Measurements from ENCODE around the gene DSC1.
A peak's percentile ranks its signal among the peaks of the same experiment; 100 is the strongest.

DSC1 gene

DNA sequence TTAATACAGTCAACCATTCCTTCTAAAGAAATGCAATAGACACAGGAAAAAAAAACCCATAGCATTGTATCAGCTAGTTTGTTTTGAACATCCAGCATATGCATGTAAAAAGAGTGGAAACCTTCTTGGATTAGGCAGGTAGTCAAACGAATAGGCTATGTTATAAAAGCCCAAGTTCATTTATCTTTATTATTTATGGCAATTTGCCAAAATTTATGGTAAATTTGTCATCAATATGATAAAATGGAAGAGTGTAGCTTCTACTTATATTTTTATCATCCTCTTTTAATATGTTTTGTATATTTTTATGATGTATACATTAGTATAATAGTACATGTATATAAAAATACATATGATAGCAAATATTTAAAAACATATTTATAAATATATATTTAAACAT is 23.9 kb downstream of the DSC1 start:
- H2BK5ac ChIP-seq (ENCODE audit: low read length) = no peak overlapping the region
- H3K18ac ChIP-seq (ENCODE audit: low read length) = no peak overlapping the region
- H3K4me1 ChIP-seq (ENCODE audit: control insufficient read depth in 2 of 2, insufficient read depth in 1 of 2, low read depth in 1 of 2, low read length in 2 of 2) = no peaks in the 10 kb centered on the region
- no peak overlapping the region for H3K23ac ChIP-seq (ENCODE audit: low read depth, low read length, poor library complexity)
- H2AFZ ChIP-seq (ENCODE audit: low read length) = no peak overlapping the region
- H4K91ac ChIP-seq (ENCODE audit: low read depth, low read length, poor library complexity) = no peak overlapping the region
- H3K14ac ChIP-seq (ENCODE audit: low read length) = no peak overlapping the region
- H3K4me3 ChIP-seq (ENCODE audit: low read length in 2 of 2) = no peak overlapping the region
- H3K36me3 ChIP-seq (replicated peaks in 1 of 2; ENCODE audit: control insufficient read depth in 2 of 2, insufficient read depth in 2 of 2, low read length in 2 of 2) = no peaks in the 10 kb centered on the region
- no peak overlapping the region for H3K4me2 ChIP-seq (ENCODE audit: insufficient read depth, low read length, poor library complexity, severe bottlenecking)
- no peaks in the 10 kb centered on the region for H3K27me3 ChIP-seq (ENCODE audit: control insufficient read depth in 3 of 3, insufficient read depth in 3 of 3, low read depth in 1 of 3, low read length in 3 of 3)
- H2BK15ac ChIP-seq (ENCODE audit: low read length) = no peak overlapping the region
- WGBS, 2 donors (ENCODE audit: extremely low coverage in 2 of 2, insufficient read length in 2 of 2, insufficient replicate concordance in 1 of 2) = no CpG with 5 or more reads among the region's 1 CpG
- H2BK120ac ChIP-seq (ENCODE audit: low read depth, low read length) = no peak overlapping the region
- no peak overlapping the region for H2AK5ac ChIP-seq (ENCODE audit: low read depth, low read length)
- no peak overlapping the region for H3K4ac ChIP-seq (ENCODE audit: low read length)
- DNase-seq (ENCODE audit: low spot score) = no peak
- H3K9me3 ChIP-seq (replicated peaks in 1 of 2; ENCODE audit: control insufficient read depth in 2 of 2, insufficient read depth in 1 of 2, low read depth in 1 of 2, low read length in 2 of 2) = no peaks in the 10 kb centered on the region
- H2BK12ac ChIP-seq (ENCODE audit: low read length) = no peak overlapping the region
- no peak overlapping the region for H4K8ac ChIP-seq (ENCODE audit: low read depth, low read length)
- no peaks in the 10 kb centered on the region for H3K79me1 ChIP-seq (ENCODE audit: low read depth, low read length)
- no peak overlapping the region for H3K9ac ChIP-seq (ENCODE audit: low read depth, low read length, poor library complexity)
- no peak overlapping the region for H3K27ac ChIP-seq (replicated peaks; ENCODE audit: low read length)

DNA sequence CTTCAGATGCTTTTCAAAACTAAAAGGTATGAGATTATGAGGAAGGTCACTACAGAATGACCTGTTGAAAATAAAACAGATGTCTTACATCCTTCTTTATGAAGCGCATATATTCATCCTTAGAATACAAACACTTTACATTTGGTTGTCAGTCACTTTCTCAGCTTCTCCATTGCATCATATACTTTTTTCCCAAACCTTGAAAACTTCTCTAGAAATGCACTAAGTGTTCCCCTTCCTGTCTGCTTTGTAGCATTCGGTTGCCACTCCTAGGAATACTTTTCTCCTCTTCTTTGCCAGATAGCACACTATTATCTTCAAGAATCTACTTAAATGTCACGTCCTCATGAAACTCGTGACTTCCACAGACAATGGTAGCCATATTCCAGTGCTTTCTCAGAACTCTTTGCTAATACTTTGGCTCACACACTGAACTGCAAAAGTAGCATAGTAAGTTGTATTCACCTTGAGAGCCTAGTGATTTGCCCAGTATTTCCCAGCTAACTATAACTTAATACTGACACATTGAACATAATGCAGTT is 27.6 kb downstream of the DSC1 start:
- H2AK5ac ChIP-seq (ENCODE audit: low read depth, low read length) = no peak overlapping the region
- no peak overlapping the region for H4K8ac ChIP-seq (ENCODE audit: low read depth, low read length)
- H2BK15ac ChIP-seq (ENCODE audit: low read length) = no peak overlapping the region
- no peak overlapping the region for H3K14ac ChIP-seq (ENCODE audit: low read length)
- no peak overlapping the region for H2BK12ac ChIP-seq (ENCODE audit: low read length)
- no peak overlapping the region for H3K23ac ChIP-seq (ENCODE audit: low read depth, low read length, poor library complexity)
- H3K4me1 ChIP-seq (ENCODE audit: control insufficient read depth in 2 of 2, insufficient read depth in 1 of 2, low read depth in 1 of 2, low read length in 2 of 2) = no peaks in the 10 kb centered on the region
- H3K9ac ChIP-seq (ENCODE audit: low read depth, low read length, poor library complexity) = no peak overlapping the region
- no peak overlapping the region for H2BK5ac ChIP-seq (ENCODE audit: low read length)
- H3K4me3 ChIP-seq (ENCODE audit: low read length in 2 of 2) = no peak overlapping the region
- no peak overlapping the region for H3K4me2 ChIP-seq (ENCODE audit: insufficient read depth, low read length, poor library complexity, severe bottlenecking)
- no peaks in the 10 kb centered on the region for H3K9me3 ChIP-seq (replicated peaks in 1 of 2; ENCODE audit: control insufficient read depth in 2 of 2, insufficient read depth in 1 of 2, low read depth in 1 of 2, low read length in 2 of 2)
- no peaks in the 10 kb centered on the region for H3K36me3 ChIP-seq (replicated peaks in 1 of 2; ENCODE audit: control insufficient read depth in 2 of 2, insufficient read depth in 2 of 2, low read length in 2 of 2)
- H2BK120ac ChIP-seq (ENCODE audit: low read depth, low read length) = no peak overlapping the region
- H3K27ac ChIP-seq (replicated peaks; ENCODE audit: low read length) = no peak overlapping the region
- no peak for DNase-seq (ENCODE audit: low spot score)
- H3K27me3 ChIP-seq (ENCODE audit: control insufficient read depth in 3 of 3, insufficient read depth in 3 of 3, low read depth in 1 of 3, low read length in 3 of 3) = no peaks in the 10 kb centered on the region
- H4K91ac ChIP-seq (ENCODE audit: low read depth, low read length, poor library complexity) = no peak overlapping the region
- peak overlapping the region; percentile 64 for H2AFZ ChIP-seq (ENCODE audit: low read length)
- no peak overlapping the region for H3K18ac ChIP-seq (ENCODE audit: low read length)
- H3K79me1 ChIP-seq (ENCODE audit: low read depth, low read length) = no peaks in the 10 kb centered on the region
- H3K4ac ChIP-seq (ENCODE audit: low read length) = no peak overlapping the region
- no CpG with 5 or more reads among the region's 4 CpGs for WGBS, 2 donors (ENCODE audit: extremely low coverage in 2 of 2, insufficient read length in 2 of 2, insufficient replicate concordance in 1 of 2)

DNA sequence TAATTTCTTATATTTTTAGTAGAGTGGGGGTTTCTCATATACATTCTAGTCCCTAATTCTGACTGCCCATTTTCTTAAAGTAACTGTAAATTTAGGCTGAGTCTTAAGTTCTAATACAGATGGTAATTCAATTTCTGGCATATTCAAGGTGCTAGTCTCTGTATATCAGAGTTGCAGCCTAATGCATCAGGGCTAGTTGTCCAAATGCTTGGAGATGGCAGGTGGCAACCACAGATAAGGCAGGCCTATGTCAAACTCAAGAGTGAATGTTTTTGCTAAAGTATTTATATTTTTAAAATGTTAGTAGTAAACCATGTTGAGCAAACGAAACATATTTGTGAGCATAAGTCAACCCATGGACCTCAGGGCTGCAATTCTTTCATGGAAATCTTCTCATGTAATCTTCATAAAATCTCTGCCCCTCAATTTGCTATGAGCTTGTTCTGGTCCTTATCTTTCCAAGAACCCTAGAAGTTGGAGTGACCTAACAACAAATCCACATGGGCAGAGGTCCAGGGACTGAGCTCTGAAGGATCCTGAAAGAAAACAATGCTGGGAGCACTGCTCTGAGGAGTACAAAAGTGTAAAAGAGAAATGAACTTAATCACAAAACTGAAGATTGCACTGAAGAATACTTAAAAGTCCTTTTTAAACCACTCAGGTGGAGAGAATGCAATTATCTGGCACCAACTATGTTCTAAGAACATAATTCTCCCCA is 33.1 kb downstream of the DSC1 start:
- Histone ChIP-seq H2BK120ac (ENCODE audit: low read depth, low read length) (no peak overlapping the region), H4K91ac (ENCODE audit: low read depth, low read length, poor library complexity) (no peak overlapping the region), H4K8ac (ENCODE audit: low read depth, low read length) (no peak overlapping the region), H3K9me3 (replicated peaks in 1 of 2; ENCODE audit: control insufficient read depth in 2 of 2, insufficient read depth in 1 of 2, low read depth in 1 of 2, low read length in 2 of 2) (no peaks in the 10 kb centered on the region), H3K4me2 (ENCODE audit: insufficient read depth, low read length, poor library complexity, severe bottlenecking) (no peak overlapping the region), H2BK12ac (ENCODE audit: low read length) (no peak overlapping the region), H3K9ac (ENCODE audit: low read depth, low read length, poor library complexity) (no peak overlapping the region), H3K14ac (ENCODE audit: low read length) (no peak overlapping the region), H2AFZ (ENCODE audit: low read length) (no peak overlapping the region), H3K36me3 (replicated peaks in 1 of 2; ENCODE audit: control insufficient read depth in 2 of 2, insufficient read depth in 2 of 2, low read length in 2 of 2) (no peaks in the 10 kb centered on the region), H3K4ac (ENCODE audit: low read length) (no peak overlapping the region), H3K27me3 (ENCODE audit: control insufficient read depth in 3 of 3, insufficient read depth in 3 of 3, low read depth in 1 of 3, low read length in 3 of 3) (no peaks in the 10 kb centered on the region), H3K4me1 (ENCODE audit: control insufficient read depth in 2 of 2, insufficient read depth in 1 of 2, low read depth in 1 of 2, low read length in 2 of 2) (no peaks in the 10 kb centered on the region), H2BK5ac (ENCODE audit: low read length) (no peak overlapping the region), H3K18ac (ENCODE audit: low read length) (no peak overlapping the region), H3K23ac (ENCODE audit: low read depth, low read length, poor library complexity) (no peak overlapping the region), H2BK15ac (ENCODE audit: low read length) (no peak overlapping the region), H3K4me3 (ENCODE audit: low read length in 2 of 2) (no peak overlapping the region), H3K27ac (replicated peaks; ENCODE audit: low read length) (no peak overlapping the region), H3K79me1 (ENCODE audit: low read depth, low read length) (no peaks in the 10 kb centered on the region), H2AK5ac (ENCODE audit: low read depth, low read length) (no peak overlapping the region)
- DNase-seq (ENCODE audit: low spot score) = no peak
- WGBS, 2 donors (ENCODE audit: extremely low coverage in 2 of 2, insufficient read length in 2 of 2, insufficient replicate concordance in 1 of 2) = no CpG with 5 or more reads among the region's 1 CpG

DNA sequence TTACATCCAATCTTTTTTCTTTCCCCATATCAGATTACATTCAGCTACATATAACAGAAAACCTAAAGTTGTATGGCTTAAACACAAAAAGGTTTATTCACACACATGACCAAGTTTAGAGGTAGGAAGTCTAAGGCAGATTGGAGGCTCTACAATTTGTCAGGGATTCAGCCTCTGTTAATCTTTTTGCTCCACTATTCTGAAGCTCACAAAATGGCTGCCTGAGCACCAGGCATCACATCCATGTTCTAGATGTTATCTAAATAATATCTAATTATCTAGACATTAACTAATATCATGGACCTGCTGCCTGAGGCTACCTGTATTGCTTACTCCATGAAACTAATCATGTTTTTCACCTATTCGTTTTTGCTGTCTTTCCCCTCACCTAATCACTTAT is 36.8 kb downstream of the DSC1 start:
- Histone ChIP-seq H4K91ac (ENCODE audit: low read depth, low read length, poor library complexity) (no peak overlapping the region), H3K4me2 (ENCODE audit: insufficient read depth, low read length, poor library complexity, severe bottlenecking) (no peak overlapping the region), H3K4ac (ENCODE audit: low read length) (no peak overlapping the region), H3K23ac (ENCODE audit: low read depth, low read length, poor library complexity) (no peak overlapping the region), H4K8ac (ENCODE audit: low read depth, low read length) (no peak overlapping the region), H2BK120ac (ENCODE audit: low read depth, low read length) (no peak overlapping the region), H3K4me3 (ENCODE audit: low read length in 2 of 2) (no peak overlapping the region), H3K79me1 (ENCODE audit: low read depth, low read length) (no peaks in the 10 kb centered on the region), H3K36me3 (replicated peaks in 1 of 2; ENCODE audit: control insufficient read depth in 2 of 2, insufficient read depth in 2 of 2, low read length in 2 of 2) (no peaks in the 10 kb centered on the region), H3K27me3 (ENCODE audit: control insufficient read depth in 3 of 3, insufficient read depth in 3 of 3, low read depth in 1 of 3, low read length in 3 of 3) (no peaks in the 10 kb centered on the region), H3K4me1 (ENCODE audit: control insufficient read depth in 2 of 2, insufficient read depth in 1 of 2, low read depth in 1 of 2, low read length in 2 of 2) (no peaks in the 10 kb centered on the region), H3K9ac (ENCODE audit: low read depth, low read length, poor library complexity) (no peak overlapping the region), H2BK15ac (ENCODE audit: low read length) (no peak overlapping the region), H3K27ac (replicated peaks; ENCODE audit: low read length) (no peak overlapping the region), H2BK12ac (ENCODE audit: low read length) (no peak overlapping the region), H2AFZ (ENCODE audit: low read length) (no peak overlapping the region), H3K18ac (ENCODE audit: low read length) (no peak overlapping the region), H3K9me3 (replicated peaks in 1 of 2; ENCODE audit: control insufficient read depth in 2 of 2, insufficient read depth in 1 of 2, low read depth in 1 of 2, low read length in 2 of 2) (no peaks in the 10 kb centered on the region), H2BK5ac (ENCODE audit: low read length) (no peak overlapping the region), H3K14ac (ENCODE audit: low read length) (no peak overlapping the region), H2AK5ac (ENCODE audit: low read depth, low read length) (no peak overlapping the region)
- no peak for DNase-seq (ENCODE audit: low spot score)
- no CpG with 5 or more reads among the region's 1 CpG for WGBS, 2 donors (ENCODE audit: extremely low coverage in 2 of 2, insufficient read length in 2 of 2, insufficient replicate concordance in 1 of 2)
